Brain microvascular endothelial cell (primary cell): ENCODE data around the gene RMND1.
A peak's percentile ranks its signal among the peaks of the same experiment; 100 is the strongest.

ENCODE experiments used
- DNase-seq: peaks from one replicate; pipeline ENCODE4 v3.0.0-alpha.2; 2020
- H3K27ac ChIP-seq: fragments of 250-450 bp; sonication (Bioruptor Pico); 2 replicates; pipeline ENCODE4 v1.5.1; 2020; ENCODE audit warnings: mild to moderate bottlenecking, moderate library complexity
- H3K27me3 ChIP-seq: fragments of 250-450 bp; sonication (Bioruptor Pico); replicated peaks from 2 replicates; pipeline ENCODE4 v1.5.1; 2020; ENCODE audit warnings: mild to moderate bottlenecking
- H3K36me3 ChIP-seq: fragments of 250-450 bp; sonication (Bioruptor Pico); replicated peaks from 2 replicates; pipeline ENCODE4 v1.5.1; 2020; ENCODE audit warnings: mild to moderate bottlenecking
- H3K4me3 ChIP-seq: 2 replicates; pipeline ENCODE4 v1.5.1; 2011; ENCODE audit warnings: low read depth, mild to moderate bottlenecking, control low read depth, low read length, moderate library complexity
- in situ Hi-C: cut with HindIII; loops from 2 replicates; pipeline ENCODE4 v1.10.0; 2017; ENCODE audit warnings: low sequenced_read_pairs, low pct_ligation_motif_present
- TF ChIP-seq, protein P1 (sequence below): IDR thresholded peaks from 2 replicates; pipeline ENCODE4 v1.5.1; 2011; ENCODE audit warnings: low read depth, mild to moderate bottlenecking, moderate library complexity, low read length, control low read depth, inconsistent platforms; ENCODE audit errors: missing control alignments

Gene RMND1

DNA sequence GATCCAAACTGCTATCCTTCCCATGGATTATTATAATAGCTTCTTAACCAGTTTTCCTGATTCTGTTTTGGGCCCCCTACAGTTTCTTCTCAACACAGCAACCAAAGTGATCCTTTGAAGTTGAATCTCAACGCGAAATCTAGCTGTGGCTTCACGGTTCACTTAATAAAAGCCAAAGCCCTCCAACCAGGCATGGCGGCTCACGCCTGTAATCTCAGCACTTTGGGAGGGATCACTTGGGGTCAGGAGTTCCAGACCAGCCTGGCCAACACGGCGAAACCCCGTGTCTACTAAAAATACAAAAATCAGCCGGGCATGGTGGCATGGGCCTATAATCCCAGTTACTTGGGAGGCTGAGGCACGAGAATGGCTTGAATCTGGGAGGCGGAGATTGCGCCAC is 3.3 kb downstream of the RMND1 start:
- TF ChIP-seq, protein P1, sequence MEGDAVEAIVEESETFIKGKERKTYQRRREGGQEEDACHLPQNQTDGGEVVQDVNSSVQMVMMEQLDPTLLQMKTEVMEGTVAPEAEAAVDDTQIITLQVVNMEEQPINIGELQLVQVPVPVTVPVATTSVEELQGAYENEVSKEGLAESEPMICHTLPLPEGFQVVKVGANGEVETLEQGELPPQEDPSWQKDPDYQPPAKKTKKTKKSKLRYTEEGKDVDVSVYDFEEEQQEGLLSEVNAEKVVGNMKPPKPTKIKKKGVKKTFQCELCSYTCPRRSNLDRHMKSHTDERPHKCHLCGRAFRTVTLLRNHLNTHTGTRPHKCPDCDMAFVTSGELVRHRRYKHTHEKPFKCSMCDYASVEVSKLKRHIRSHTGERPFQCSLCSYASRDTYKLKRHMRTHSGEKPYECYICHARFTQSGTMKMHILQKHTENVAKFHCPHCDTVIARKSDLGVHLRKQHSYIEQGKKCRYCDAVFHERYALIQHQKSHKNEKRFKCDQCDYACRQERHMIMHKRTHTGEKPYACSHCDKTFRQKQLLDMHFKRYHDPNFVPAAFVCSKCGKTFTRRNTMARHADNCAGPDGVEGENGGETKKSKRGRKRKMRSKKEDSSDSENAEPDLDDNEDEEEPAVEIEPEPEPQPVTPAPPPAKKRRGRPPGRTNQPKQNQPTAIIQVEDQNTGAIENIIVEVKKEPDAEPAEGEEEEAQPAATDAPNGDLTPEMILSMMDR = peak; percentile 17
- Histone ChIP-seq H3K36me3 (no peaks in the 10 kb centered on the region), H3K4me3 (no peak overlapping the region), H3K27ac (no peak overlapping the region), H3K27me3 (no peaks in the 10 kb centered on the region)
- in situ Hi-C loops = no loop called here
- no peak for DNase-seq

DNA sequence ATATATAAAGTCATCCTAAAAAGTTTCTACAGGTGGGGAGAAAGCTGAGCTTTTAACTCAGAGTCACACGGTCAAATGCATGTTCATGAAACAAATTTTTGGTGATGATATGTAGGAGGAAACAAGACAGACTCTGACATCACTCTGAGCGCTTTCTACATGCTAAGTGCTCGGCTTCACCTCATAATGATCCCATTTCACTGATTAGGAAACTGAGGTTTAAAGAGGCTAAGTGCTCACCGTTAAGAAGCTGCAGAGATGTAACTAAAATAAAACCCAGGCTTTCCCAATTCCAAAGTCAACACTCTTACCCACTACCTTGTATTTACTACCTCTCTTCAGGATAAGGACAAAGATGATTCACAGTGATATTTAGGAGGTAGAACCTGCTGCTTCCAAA is 4.7 kb downstream of the RMND1 start:
- Histone ChIP-seq H3K36me3 (no peaks in the 10 kb centered on the region), H3K27ac (peak overlapping the region; percentile 93), H3K4me3 (no peak overlapping the region), H3K27me3 (no peaks in the 10 kb centered on the region)
- in situ Hi-C loops = no loop called here
- no peak for DNase-seq
- TF ChIP-seq, protein P1 = no peak

DNA sequence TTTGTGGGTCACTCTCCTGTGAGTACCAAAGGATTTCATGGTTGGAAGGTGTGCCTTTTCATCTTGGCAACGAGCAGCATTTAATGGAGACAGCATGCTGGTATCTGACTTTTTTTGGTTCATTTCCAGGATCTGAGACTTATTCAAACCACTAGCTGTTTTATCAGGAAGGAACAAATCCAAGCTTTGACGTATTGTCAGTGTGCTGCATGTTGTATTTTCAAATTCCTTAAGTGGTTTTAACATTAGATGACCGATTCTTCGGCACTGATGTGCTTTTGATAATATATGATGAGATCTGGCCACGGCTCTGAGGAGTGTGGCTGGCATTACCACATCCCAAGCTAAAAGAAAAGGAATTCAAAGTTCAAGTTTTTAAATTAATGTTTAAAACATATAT is 6.4 kb downstream of the RMND1 start:
- Histone ChIP-seq H3K36me3 (no peaks in the 10 kb centered on the region), H3K27me3 (no peaks in the 10 kb centered on the region), H3K27ac (peak overlapping the region; percentile 93), H3K4me3 (no peak overlapping the region)
- peak; percentile 92 for DNase-seq
- TF ChIP-seq, protein P1 = no peak
- in situ Hi-C loops = no loop called here

DNA sequence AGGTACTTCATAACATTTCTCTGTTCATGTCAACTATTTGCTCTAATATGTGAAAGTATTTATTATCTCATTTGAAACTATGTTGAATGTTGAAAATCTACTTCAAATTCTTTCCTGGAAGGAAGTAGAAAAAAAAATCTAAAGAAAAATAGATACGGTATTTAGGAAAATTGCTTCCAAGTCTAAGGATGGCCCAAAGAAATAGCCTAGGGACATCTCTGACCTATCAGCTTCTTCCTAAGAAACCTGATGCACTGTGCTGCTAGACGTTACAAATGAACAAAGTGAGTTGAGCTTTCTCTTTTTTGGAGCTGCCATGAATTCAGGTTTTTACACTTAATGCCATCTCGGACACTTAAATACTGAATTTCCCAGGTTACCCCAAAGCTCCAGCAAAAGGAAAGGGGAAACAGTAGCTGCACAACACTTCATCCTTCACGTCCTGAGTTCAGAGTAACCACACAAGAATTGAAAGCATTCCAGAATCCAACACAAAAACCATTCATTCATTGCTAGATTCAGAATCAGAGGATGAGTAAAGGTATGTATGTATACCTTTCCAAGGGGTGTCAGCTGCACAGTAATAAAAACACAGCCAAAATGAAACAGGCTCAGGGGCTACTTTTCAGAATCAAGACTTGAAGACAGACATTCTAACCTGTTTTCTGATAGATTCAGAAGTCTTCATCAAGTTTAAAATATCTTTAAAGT is 7.9 kb downstream of the RMND1 start:
- H3K4me3 ChIP-seq = no peak overlapping the region
- no peak for DNase-seq
- no peak overlapping the region for H3K27ac ChIP-seq
- H3K36me3 ChIP-seq = no peaks in the 10 kb centered on the region
- no peaks in the 10 kb centered on the region for H3K27me3 ChIP-seq
- in situ Hi-C loops = no loop called here
- TF ChIP-seq, protein P1 = no peak

DNA sequence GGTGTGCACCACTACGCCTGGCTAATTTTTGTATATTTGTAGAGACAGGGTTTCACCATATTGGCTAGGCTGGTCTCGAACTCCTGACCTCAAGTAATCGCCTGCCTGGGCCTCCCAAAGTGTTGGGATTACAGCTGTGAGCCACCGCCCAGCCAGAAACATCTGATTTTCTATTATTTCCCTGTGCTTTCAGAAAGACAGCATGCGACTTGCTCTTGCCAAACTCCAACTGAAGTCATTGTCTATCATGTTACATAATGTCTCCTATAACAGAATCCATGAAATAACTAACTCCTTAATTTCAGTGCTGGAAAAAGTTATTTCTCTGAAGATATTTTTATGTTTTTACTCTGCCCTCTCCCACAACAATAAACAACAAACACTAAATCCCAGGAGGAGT is 8.5 kb downstream of the RMND1 start:
- Histone ChIP-seq H3K4me3 (no peak overlapping the region), H3K27me3 (no peaks in the 10 kb centered on the region), H3K27ac (no peak overlapping the region), H3K36me3 (no peaks in the 10 kb centered on the region)
- no peak for DNase-seq
- TF ChIP-seq, protein P1 = no peak
- in situ Hi-C loops = no loop called here

DNA sequence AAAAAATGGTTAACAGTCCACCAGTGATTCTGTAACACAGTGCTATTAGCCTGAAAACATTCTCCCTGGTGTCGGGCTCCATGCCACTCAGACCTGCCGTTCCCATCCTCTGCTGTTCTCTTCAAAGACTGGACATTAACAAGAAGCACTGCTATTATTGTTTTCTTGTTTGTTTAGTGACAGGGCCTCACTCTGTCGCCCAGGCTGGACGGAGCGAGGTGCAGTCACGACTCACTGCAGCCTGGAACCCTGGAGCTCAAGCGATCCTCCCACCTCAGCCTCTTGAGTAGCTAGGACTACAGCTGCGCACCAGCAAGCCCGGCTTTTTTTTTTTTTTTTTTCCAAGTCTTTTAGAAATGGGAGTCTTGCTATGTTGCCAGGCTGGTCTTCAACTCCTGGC is 9.6 kb downstream of the RMND1 start:
- in situ Hi-C loops = no loop called here
- TF ChIP-seq, protein P1 = no peak
- H3K27me3 ChIP-seq = no peaks in the 10 kb centered on the region
- H3K4me3 ChIP-seq = no peak overlapping the region
- no peak overlapping the region for H3K27ac ChIP-seq
- no peaks in the 10 kb centered on the region for H3K36me3 ChIP-seq
- DNase-seq = no peak
